ENCODE measurements around the gene CD300LD.
"Not testable (repeated sequence)": the region's sequence is repeated elsewhere in the genome, so short reads cannot be mapped to it uniquely, and the experiment has no call there.

CD300LD gene

GRCh38 chr17:74558882-74559519 is 33.1 kb downstream of the CD300LD start:
- no peak overlapping the region for H3K27ac ChIP-seq (ENCODE audit: low read length)
- H3K4me3 ChIP-seq (ENCODE audit: low read length in 2 of 2), result no peak overlapping the region
- no peak overlapping the region for H3K9ac ChIP-seq (ENCODE audit: low read length in 2 of 2)
- peaks cover 0 to 8% of the 10 kb centered on the region in 2 donors for H3K27me3 ChIP-seq (ENCODE audit: control insufficient read depth in 1 of 2, insufficient read depth in 2 of 2, low read length in 2 of 2)
- H3K4me1 ChIP-seq (ENCODE audit: control insufficient read depth, insufficient read depth, low read length), result no peaks in the 10 kb centered on the region
- no peaks in the 10 kb centered on the region for H3K36me3 ChIP-seq (ENCODE audit: control insufficient read depth in 2 of 2, insufficient read depth in 2 of 2, low read length in 2 of 2)
- H3K9me3 ChIP-seq (ENCODE audit: control insufficient read depth in 2 of 2, low read length in 2 of 2), result no peaks in the 10 kb centered on the region

GRCh38 chr17:74558402-74558801 is 33.7 kb downstream of the CD300LD start:
- H3K27ac ChIP-seq (ENCODE audit: low read length); H3K36me3 ChIP-seq (ENCODE audit: control insufficient read depth in 2 of 2, insufficient read depth in 2 of 2, low read length in 2 of 2); H3K4me3 ChIP-seq (ENCODE audit: low read length in 2 of 2); H3K9me3 ChIP-seq (ENCODE audit: control insufficient read depth in 2 of 2, low read length in 2 of 2); H3K4me1 ChIP-seq (ENCODE audit: control insufficient read depth, insufficient read depth, low read length); H3K27me3 ChIP-seq (ENCODE audit: control insufficient read depth in 1 of 2, insufficient read depth in 2 of 2, low read length in 2 of 2); H3K9ac ChIP-seq (ENCODE audit: low read length in 2 of 2): not testable (repeated sequence)

GRCh38 chr17:74555427-74555940 is 36.6 kb downstream of the CD300LD start:
- Histone ChIP-seq H3K9ac (ENCODE audit: low read length in 2 of 2) (no peak overlapping the region), H3K27me3 (ENCODE audit: control insufficient read depth in 1 of 2, insufficient read depth in 2 of 2, low read length in 2 of 2) (peaks cover 2% of the 10 kb centered on the region in 2 donors), H3K27ac (ENCODE audit: low read length) (no peak overlapping the region), H3K36me3 (ENCODE audit: control insufficient read depth in 2 of 2, insufficient read depth in 2 of 2, low read length in 2 of 2) (no peaks in the 10 kb centered on the region), H3K4me3 (ENCODE audit: low read length in 2 of 2) (no peak overlapping the region), H3K4me1 (ENCODE audit: control insufficient read depth, insufficient read depth, low read length) (peaks cover 2% of the 10 kb centered on the region), H3K9me3 (ENCODE audit: control insufficient read depth in 2 of 2, low read length in 2 of 2) (no peaks in the 10 kb centered on the region)

- Histone ChIP-seq H3K27ac (ENCODE audit: low read length) (no peak overlapping the region), H3K36me3 (ENCODE audit: control insufficient read depth in 2 of 2, insufficient read depth in 2 of 2, low read length in 2 of 2) (no peaks in the 10 kb centered on the region), H3K27me3 (ENCODE audit: control insufficient read depth in 1 of 2, insufficient read depth in 2 of 2, low read length in 2 of 2) (peaks cover 2 to 5% of the 10 kb centered on the region in 2 donors), H3K4me3 (ENCODE audit: low read length in 2 of 2) (no peak overlapping the region), H3K9me3 (ENCODE audit: control insufficient read depth in 2 of 2, low read length in 2 of 2) (no peaks in the 10 kb centered on the region), H3K4me1 (ENCODE audit: control insufficient read depth, insufficient read depth, low read length) (peaks cover 2% of the 10 kb centered on the region), H3K9ac (ENCODE audit: low read length in 2 of 2) (no peak overlapping the region)
Measured at GRCh38 chr17:74554909-74555308, 37.2 kb downstream of the CD300LD start.

- Histone ChIP-seq H3K36me3 (ENCODE audit: control insufficient read depth in 2 of 2, insufficient read depth in 2 of 2, low read length in 2 of 2) (no peaks in the 10 kb centered on the region), H3K27ac (ENCODE audit: low read length) (no peak overlapping the region), H3K9me3 (ENCODE audit: control insufficient read depth in 2 of 2, low read length in 2 of 2) (no peaks in the 10 kb centered on the region), H3K4me1 (ENCODE audit: control insufficient read depth, insufficient read depth, low read length) (peaks cover 2% of the 10 kb centered on the region), H3K9ac (ENCODE audit: low read length in 2 of 2) (no peak overlapping the region), H3K4me3 (ENCODE audit: low read length in 2 of 2) (no peak overlapping the region), H3K27me3 (ENCODE audit: control insufficient read depth in 1 of 2, insufficient read depth in 2 of 2, low read length in 2 of 2) (peaks cover 0 to 5% of the 10 kb centered on the region in 2 donors)
Measured at GRCh38 chr17:74552037-74552436, 40.0 kb downstream of the CD300LD start.

GRCh38 chr17:74550602-74551001 is 41.5 kb downstream of the CD300LD start:
- Histone ChIP-seq H3K4me3 (ENCODE audit: low read length in 2 of 2) (no peak overlapping the region), H3K9ac (ENCODE audit: low read length in 2 of 2) (no peak overlapping the region), H3K27ac (ENCODE audit: low read length) (no peak overlapping the region), H3K4me1 (ENCODE audit: control insufficient read depth, insufficient read depth, low read length) (peaks cover 2% of the 10 kb centered on the region), H3K9me3 (ENCODE audit: control insufficient read depth in 2 of 2, low read length in 2 of 2) (no peaks in the 10 kb centered on the region), H3K36me3 (ENCODE audit: control insufficient read depth in 2 of 2, insufficient read depth in 2 of 2, low read length in 2 of 2) (no peaks in the 10 kb centered on the region), H3K27me3 (ENCODE audit: control insufficient read depth in 1 of 2, insufficient read depth in 2 of 2, low read length in 2 of 2) (peaks cover 0 to 5% of the 10 kb centered on the region in 2 donors)

GRCh38 chr17:74549343-74549742 is 42.7 kb downstream of the CD300LD start:
- H3K4me1 ChIP-seq (ENCODE audit: control insufficient read depth, insufficient read depth, low read length), result peaks cover 2% of the 10 kb centered on the region

GRCh38 chr17:74547736-74548135 is 44.3 kb downstream of the CD300LD start:
- Histone ChIP-seq H3K27me3 (ENCODE audit: control insufficient read depth in 1 of 2, insufficient read depth in 2 of 2, low read length in 2 of 2) (peaks cover 2 to 5% of the 10 kb centered on the region in 2 donors), H3K9ac (ENCODE audit: low read length in 2 of 2) (no peak overlapping the region), H3K4me1 (ENCODE audit: control insufficient read depth, insufficient read depth, low read length) (peaks cover 2% of the 10 kb centered on the region), H3K4me3 (ENCODE audit: low read length in 2 of 2) (no peak overlapping the region), H3K9me3 (ENCODE audit: control insufficient read depth in 2 of 2, low read length in 2 of 2) (no peaks in the 10 kb centered on the region), H3K36me3 (ENCODE audit: control insufficient read depth in 2 of 2, insufficient read depth in 2 of 2, low read length in 2 of 2) (no peaks in the 10 kb centered on the region), H3K27ac (ENCODE audit: low read length) (no peak overlapping the region)

More at GRCh38 chr17:74549343-74549742, 42.7 kb downstream of the CD300LD start:
- no peak overlapping the region for H3K9ac ChIP-seq (ENCODE audit: low read length in 2 of 2)
- H3K36me3 ChIP-seq (ENCODE audit: control insufficient read depth in 2 of 2, insufficient read depth in 2 of 2, low read length in 2 of 2), result no peaks in the 10 kb centered on the region
- H3K9me3 ChIP-seq (ENCODE audit: control insufficient read depth in 2 of 2, low read length in 2 of 2), result no peaks in the 10 kb centered on the region
- H3K4me3 ChIP-seq (ENCODE audit: low read length in 2 of 2), result no peak overlapping the region
- H3K27ac ChIP-seq (ENCODE audit: low read length), result no peak overlapping the region
- H3K27me3 ChIP-seq (ENCODE audit: control insufficient read depth in 1 of 2, insufficient read depth in 2 of 2, low read length in 2 of 2), result peaks cover 0 to 5% of the 10 kb centered on the region in 2 donors

GRCh38 chr17:74547264-74547663 is 44.8 kb downstream of the CD300LD start:
- Histone ChIP-seq H3K9me3 (ENCODE audit: control insufficient read depth in 2 of 2, low read length in 2 of 2) (no peaks in the 10 kb centered on the region), H3K9ac (ENCODE audit: low read length in 2 of 2) (no peak overlapping the region), H3K4me1 (ENCODE audit: control insufficient read depth, insufficient read depth, low read length) (peaks cover 2% of the 10 kb centered on the region), H3K4me3 (ENCODE audit: low read length in 2 of 2) (no peak overlapping the region), H3K27ac (ENCODE audit: low read length) (no peak overlapping the region), H3K36me3 (ENCODE audit: control insufficient read depth in 2 of 2, insufficient read depth in 2 of 2, low read length in 2 of 2) (no peaks in the 10 kb centered on the region), H3K27me3 (ENCODE audit: control insufficient read depth in 1 of 2, insufficient read depth in 2 of 2, low read length in 2 of 2) (peaks cover 2 to 5% of the 10 kb centered on the region in 2 donors)

GRCh38 chr17:74546586-74546985 is 45.5 kb downstream of the CD300LD start:
- Histone ChIP-seq H3K27me3 (ENCODE audit: control insufficient read depth in 1 of 2, insufficient read depth in 2 of 2, low read length in 2 of 2) (peaks cover 2 to 3% of the 10 kb centered on the region in 2 donors), H3K9me3 (ENCODE audit: control insufficient read depth in 2 of 2, low read length in 2 of 2) (no peaks in the 10 kb centered on the region), H3K36me3 (ENCODE audit: control insufficient read depth in 2 of 2, insufficient read depth in 2 of 2, low read length in 2 of 2) (no peaks in the 10 kb centered on the region), H3K4me3 (ENCODE audit: low read length in 2 of 2) (no peak overlapping the region), H3K9ac (ENCODE audit: low read length in 2 of 2) (no peak overlapping the region), H3K4me1 (ENCODE audit: control insufficient read depth, insufficient read depth, low read length) (no peaks in the 10 kb centered on the region), H3K27ac (ENCODE audit: low read length) (no peak overlapping the region)

GRCh38 chr17:74545843-74546230 is 46.2 kb downstream of the CD300LD start, which contains the start of gene CD300C:
CD300C (minus strand) TSS chr17:74546115; CDS start chr17:74545782, 333 bp downstream.
- no peaks in the 10 kb centered on the region for H3K4me1 ChIP-seq (ENCODE audit: control insufficient read depth, insufficient read depth, low read length)
- no peak within 1 kb of the TSS for H3K27ac ChIP-seq (ENCODE audit: low read length)
- H3K9me3 ChIP-seq (ENCODE audit: control insufficient read depth in 2 of 2, low read length in 2 of 2), result no peaks in the 10 kb centered on the region
- H3K36me3 ChIP-seq (ENCODE audit: control insufficient read depth in 2 of 2, insufficient read depth in 2 of 2, low read length in 2 of 2), result no peaks in the 10 kb centered on the region
- H3K27me3 ChIP-seq (ENCODE audit: control insufficient read depth in 1 of 2, insufficient read depth in 2 of 2, low read length in 2 of 2), result peaks cover 2 to 3% of the 10 kb centered on the region in 2 donors
- H3K9ac ChIP-seq (ENCODE audit: low read length in 2 of 2), result no peak within 1 kb of the TSS
- no peak within 1 kb of the TSS for H3K4me3 ChIP-seq (ENCODE audit: low read length in 2 of 2)

Measured in stomach smooth muscle (tissue), 2 donors.